Measurements from ENCODE around the gene SAMD8. TPM values are rescaled to one million over a fixed set of nuclear protein-coding genes. Genes with fewer than 3 reads are reported as not detected.

The SAMD8 gene
- total RNA-seq, 4 donors from 2014 or later, result 18.5 to 23.5 (median 20.4) TPM

- H3K4me1 ChIP-seq, result peaks cover 0 to 5% (median 2%) of the 10 kb centered on the region in 4 donors
- TF ChIP-seq CTCF (IDR thresholded peaks at IDR 0.05), result no peak
- no peaks in the 10 kb centered on the region for H3K36me3 ChIP-seq
- H3K27ac ChIP-seq, result no peak overlapping the region
- peak in 1 of 3 donors; percentile 41 for DNase-seq
- H3K9me3 ChIP-seq, result no peaks in the 10 kb centered on the region
- H3K27me3 ChIP-seq, result no peaks in the 10 kb centered on the region
- no peak overlapping the region for H3K4me3 ChIP-seq
Measured at GRCh38 chr10:75107756-75108683, 3.4 kb upstream of the SAMD8 start.

- no peak overlapping the region for H3K27ac ChIP-seq
- no peak overlapping the region for H3K4me3 ChIP-seq
- peaks cover 0 to 12% (median 2%) of the 10 kb centered on the region in 4 donors for H3K4me1 ChIP-seq
- no peaks in the 10 kb centered on the region for H3K36me3 ChIP-seq
- H3K27me3 ChIP-seq, result no peaks in the 10 kb centered on the region
- TF ChIP-seq POLR2A (IDR thresholded peaks at IDR 0.05) (no peak), CTCF (IDR thresholded peaks at IDR 0.05) (peak in 4 of 6 experiments; percentile 31 to 46 (median 45))
- H3K9me3 ChIP-seq, result no peaks in the 10 kb centered on the region
- DNase-seq, result peak in 2 of 3 donors; percentile 9 to 48
Measured at GRCh38 chr10:75108684-75109458, 2.6 kb upstream of the SAMD8 start.

GRCh38 chr10:75109459-75109778 is 2.0 kb upstream of the SAMD8 start:
- TF ChIP-seq CTCF (IDR thresholded peaks at IDR 0.05) (no peak), POLR2A (IDR thresholded peaks at IDR 0.05) (no peak)
- H3K36me3 ChIP-seq, result no peaks in the 10 kb centered on the region
- DNase-seq, result no peak
- no peaks in the 10 kb centered on the region for H3K9me3 ChIP-seq
- no peaks in the 10 kb centered on the region for H3K27me3 ChIP-seq
- H3K4me3 ChIP-seq, result no peak overlapping the region
- H3K27ac ChIP-seq, result no peak overlapping the region
- peaks cover 0 to 16% (median 2%) of the 10 kb centered on the region in 4 donors for H3K4me1 ChIP-seq

GRCh38 chr10:75110006-75110632 is 1.3 kb upstream of the SAMD8 start:
- no peaks in the 10 kb centered on the region for H3K36me3 ChIP-seq
- no peak overlapping the region for H3K4me3 ChIP-seq
- no peaks in the 10 kb centered on the region for H3K9me3 ChIP-seq
- H3K27me3 ChIP-seq, result no peaks in the 10 kb centered on the region
- peak overlapping the region in 3 of 4 donors; percentile 95 to 98 (median 97) for H3K27ac ChIP-seq
- peaks cover 0 to 16% (median 2%) of the 10 kb centered on the region in 4 donors for H3K4me1 ChIP-seq
- DNase-seq, result peak in 2 of 3 donors; percentile 18 to 49
- TF ChIP-seq POLR2A (IDR thresholded peaks at IDR 0.05), result no peak
- TF ChIP-seq CTCF (IDR thresholded peaks at IDR 0.05), result no peak

GRCh38 chr10:75111907-75112679 is 637 bp downstream of the SAMD8 start:
- Histone ChIP-seq H3K4me3 (peak overlapping the region; percentile 71 to 93 (median 82)), H3K36me3 (no peaks in the 10 kb centered on the region), H3K27me3 (no peaks in the 10 kb centered on the region), H3K4me1 (peaks cover 0 to 16% (median 2%) of the 10 kb centered on the region in 4 donors), H3K9me3 (no peaks in the 10 kb centered on the region), H3K27ac (peak overlapping the region; percentile 93 to 98 (median 96))
- TF ChIP-seq POLR2A (IDR thresholded peaks at IDR 0.05) (peak in 1 of 2 donors; percentile 3), CTCF (IDR thresholded peaks at IDR 0.05) (no peak)
- peak; percentile 44 to 74 (median 73) for DNase-seq

All from Peyer's patch (tissue), 4 donors.